Psoas muscle (tissue), 8 donors: Measurements from ENCODE around the gene MRPL21. TPM values are rescaled to one million over a fixed set of nuclear protein-coding genes. Genes with fewer than 3 reads are reported as not detected.

Source experiments
- ATAC-seq, 4 donors: fragments of 200-7000 bp; cut with Tn5 transposase; one replicate each; pipeline ENCODE4 v1.9.1; 2020; ENCODE audit warnings: moderate library complexity in 3 of 4, mild to moderate bottlenecking in 2 of 4
- DNase-seq, 2 donors: peaks; one replicate each; pipeline ENCODE4 v3.0.0-alpha.2; 2020
- H3K27ac ChIP-seq: fragments of 200-600 bp; one replicate; pipeline ENCODE4 v1.8.0; 2022
- H3K27me3 ChIP-seq, 3 donors: fragments of 200-600 bp in 1 of 3; one replicate each; pipeline versions ENCODE4 v1.6.1 to v1.8.0; 2013 to 2022; ENCODE audit warnings: low read length in 2 of 3, mild to moderate bottlenecking in 2 of 3, moderate library complexity in 1 of 3; ENCODE audit not compliant: insufficient read depth in 3 of 3
- H3K36me3 ChIP-seq, 2 donors: fragments of 200-600 bp in 1 of 2; one replicate each; pipeline versions ENCODE4 v1.6.1 to v1.8.0; 2013 to 2022; ENCODE audit warnings: low read depth in 1 of 2, mild to moderate bottlenecking in 1 of 2, moderate library complexity in 1 of 2; ENCODE audit not compliant: insufficient read depth in 1 of 2
- H3K4me1 ChIP-seq: fragments of 200-600 bp; one replicate; pipeline ENCODE4 v1.8.0; 2022
- H3K4me3 ChIP-seq: fragments of 200-600 bp; one replicate; pipeline ENCODE4 v1.8.0; 2022; ENCODE audit warnings: mild to moderate bottlenecking
- H3K9me3 ChIP-seq: fragments of 200-600 bp; one replicate; pipeline ENCODE4 v1.8.0; 2022
- CTCF ChIP-seq: fragments of 200-600 bp; IDR thresholded peaks from one replicate; pipeline ENCODE4 v1.8.0; 2022; ENCODE audit warnings: antibody characterized with exemption
- WGBS, 3 donors: extraction: QIAGEN DNeasy Blood & Tissue Kit; methylation state at CpG; one replicate each; pipeline versions ENCODE4 v1.1.6 to v1.1.7; 2013; 5-methylcytosine and 5-hydroxymethylcytosine counted together
- intact Hi-C, 2 donors: fragments of 100-400 bp; cut with DNase I; formaldehyde crosslinking; loops; one replicate each; pipeline versions ENCODE4 v1.11.0 to v1.14.2; 2022
- polyA plus RNA-seq, 3 donors: library from polyadenylated mRNA; stranded (reverse); fragments of 200-250 nt; gene quantifications; one replicate each; pipeline ENCODE4 v1.2.3, GENCODE V29; 2013
- total RNA-seq, 4 donors: library from RNA; stranded (reverse); fragmentation: NEBNext Ultra II Directional in 2 of 4; extraction: Animal tissue kit (Norgen Biotek cat#: 25700) in 2 of 4; gene quantifications; one replicate each; pipeline versions ENCODE4 v1.2.1 to v1.2.4, GENCODE V29; 2021 to 2023
- donor health status: healthy with polysubstance abuse.
- donor health status: DM: no; HTN: no; CAD: no; lungs with moderate emphysema.
- donor health status: Bipolar disorder and iron deficiency.
- donor health status: healthy.
- donor health status: DM: yes; HTN: yes; CAD: no.
- donor health status: DM: no; HTN: no; CAD: no.
- donor health status: DM: no; HTN: no; CAD: no.
- donor health status: DM: yes; HTN: yes; CAD: no.

MRPL21 gene
- total and polyA plus RNA-seq, 7 donors, result 59.2 to 181 (median 104) TPM

- intact Hi-C loops, result no loop called here
These were observed 27.6 kb upstream of the MRPL21 start for GRCh38 chr11:68930991-68931855.

GRCh38 chr11:68929706-68930570, 26.3 kb upstream of the MRPL21 start:
- no peak for ATAC-seq
- intact Hi-C loops, result no loop called here
- no peak for DNase-seq
- Histone ChIP-seq H3K4me3 (no peak overlapping the region), H3K27me3 (no peaks in the 10 kb centered on the region), H3K27ac (no peak overlapping the region), H3K4me1 (peaks cover 9% of the 10 kb centered on the region), H3K9me3 (peaks cover 10% of the 10 kb centered on the region), H3K36me3 (peaks cover 0 to 94% of the 10 kb centered on the region in 2 donors)
- TF ChIP-seq CTCF, result no peak
- 89 to 94% (median 91%) methylated on average over 18 to 20 of the region's 20 CpGs for WGBS, 3 donors

More at GRCh38 chr11:68930991-68931855, 27.6 kb upstream of the MRPL21 start:
- no peaks in the 10 kb centered on the region for H3K9me3 ChIP-seq
- TF ChIP-seq CTCF, result no peak
- no peak overlapping the region for H3K27ac ChIP-seq
- DNase-seq (no peak), ATAC-seq (no peak)
- no peak overlapping the region for H3K4me3 ChIP-seq
- H3K4me1 ChIP-seq, result peaks cover 9% of the 10 kb centered on the region
- 89 to 91% (median 89%) methylated on average over 21 of the region's 21 CpGs for WGBS, 3 donors
- H3K36me3 ChIP-seq, result peaks cover 0 to 98% of the 10 kb centered on the region in 2 donors
- H3K27me3 ChIP-seq, result no peaks in the 10 kb centered on the region

- H3K27me3 ChIP-seq, result no peaks in the 10 kb centered on the region
- no peak overlapping the region for H3K4me3 ChIP-seq
- ATAC-seq (no peak), DNase-seq (no peak)
- peaks cover 10% of the 10 kb centered on the region for H3K9me3 ChIP-seq
- peaks cover 9% of the 10 kb centered on the region for H3K4me1 ChIP-seq
- 93 to 95% (median 94%) methylated on average over 20 of the region's 20 CpGs for WGBS, 3 donors
- H3K27ac ChIP-seq, result no peak overlapping the region
- peaks cover 0 to 94% of the 10 kb centered on the region in 2 donors for H3K36me3 ChIP-seq
- no peak for TF ChIP-seq CTCF
- intact Hi-C loops, result no loop called here
These were observed 25.5 kb upstream of the MRPL21 start for GRCh38 chr11:68929135-68929534.

GRCh38 chr11:68928136-68928880, 24.7 kb upstream of the MRPL21 start:
- intact Hi-C loops, result no loop called here
- no peak for TF ChIP-seq CTCF

More at GRCh38 chr11:68928136-68928880, 24.7 kb upstream of the MRPL21 start:
- ATAC-seq, result peak in 1 of 4 donors; percentile 30
- H3K9me3 ChIP-seq, result peaks cover 10% of the 10 kb centered on the region
- no peak overlapping the region for H3K27ac ChIP-seq
- WGBS, 3 donors, result 63 to 73% (median 68%) methylated on average over 6 of the region's 6 CpGs
- H3K4me3 ChIP-seq, result no peak overlapping the region
- DNase-seq, result no peak
- peaks cover 0 to 89% of the 10 kb centered on the region in 2 donors for H3K36me3 ChIP-seq
- peaks cover 9% of the 10 kb centered on the region for H3K4me1 ChIP-seq
- no peaks in the 10 kb centered on the region for H3K27me3 ChIP-seq
